NCI-H1105 treated with DMSO at 0.1 percent for 48 hours (cell line): Measurements from ENCODE around the gene CCBE1.

Source experiments
- DNase-seq: peaks from one replicate; lab custom pipeline; 2025; lab: John Stamatoyannopoulos, UW

The CCBE1 gene

DNA sequence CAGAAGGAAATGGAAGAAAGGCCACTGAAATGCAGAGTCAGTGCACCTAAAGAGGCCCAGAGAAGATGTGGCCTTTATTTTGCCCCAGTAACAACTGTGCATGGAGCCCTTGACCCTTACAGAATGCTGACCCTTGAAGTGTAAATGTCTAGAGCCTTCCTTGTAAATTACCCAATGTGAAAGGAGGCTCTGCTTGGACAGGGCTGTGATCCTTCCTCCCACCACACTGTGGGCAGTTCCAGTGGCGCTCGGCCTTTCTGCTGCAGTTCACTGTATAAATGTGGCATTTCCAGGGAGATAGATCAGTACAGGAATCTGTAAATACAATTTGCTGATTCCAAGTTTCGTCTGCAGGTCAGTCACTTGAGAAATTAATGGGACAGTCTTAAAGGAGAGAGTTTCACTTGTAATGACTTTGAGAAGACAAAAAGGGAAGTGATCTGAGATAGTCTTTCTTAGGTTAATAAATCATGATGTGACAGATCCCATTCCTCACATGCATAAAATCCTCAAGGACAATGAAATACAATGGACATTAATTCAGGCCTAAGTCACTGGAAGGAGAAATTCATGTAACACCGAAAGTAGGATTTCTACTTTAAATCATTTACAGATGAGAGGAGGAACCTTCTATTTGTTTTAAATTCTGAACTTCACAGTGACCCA lies 204.3 kb downstream of the CCBE1 start:
- DNase-seq = no peak

DNA sequence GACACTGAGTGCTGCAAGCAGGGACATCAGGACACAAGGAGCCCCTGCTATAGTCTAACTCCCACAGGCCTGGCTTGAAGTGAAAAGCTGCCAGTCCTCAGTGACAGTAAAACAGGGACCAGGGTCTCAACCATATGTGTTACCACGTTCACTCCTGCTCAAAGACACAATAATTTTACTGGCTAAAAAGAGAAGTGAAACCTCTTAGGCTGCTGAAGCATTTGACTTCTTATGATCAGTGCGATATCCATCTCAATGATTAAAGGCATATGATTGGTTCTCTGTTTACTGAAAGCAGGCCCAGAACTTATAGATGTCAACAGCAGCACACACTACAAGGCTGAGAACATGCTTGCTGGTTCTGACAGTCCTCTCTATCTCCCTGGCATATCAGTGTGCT lies 208.3 kb downstream of the CCBE1 start:
- DNase-seq = no peak

DNA sequence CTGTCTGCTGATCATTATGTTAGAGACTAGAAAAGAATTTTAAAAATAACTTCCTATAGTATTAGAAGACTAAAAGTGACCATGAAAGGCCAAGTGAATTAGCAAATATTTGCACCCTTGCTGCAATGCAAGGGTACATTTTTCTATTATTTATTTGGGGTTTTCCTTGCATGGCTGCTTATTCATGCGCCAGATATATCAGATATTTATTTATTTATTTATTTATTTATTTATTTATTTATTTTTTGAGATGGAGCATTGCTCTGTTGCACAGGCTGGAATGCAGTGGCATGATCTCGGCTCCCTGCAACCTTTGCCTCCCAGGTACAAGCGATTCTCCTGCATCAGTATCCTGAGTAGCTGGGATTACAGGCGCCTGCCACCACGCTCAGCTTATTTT lies 211.8 kb downstream of the CCBE1 start:
- no peak for DNase-seq

DNA sequence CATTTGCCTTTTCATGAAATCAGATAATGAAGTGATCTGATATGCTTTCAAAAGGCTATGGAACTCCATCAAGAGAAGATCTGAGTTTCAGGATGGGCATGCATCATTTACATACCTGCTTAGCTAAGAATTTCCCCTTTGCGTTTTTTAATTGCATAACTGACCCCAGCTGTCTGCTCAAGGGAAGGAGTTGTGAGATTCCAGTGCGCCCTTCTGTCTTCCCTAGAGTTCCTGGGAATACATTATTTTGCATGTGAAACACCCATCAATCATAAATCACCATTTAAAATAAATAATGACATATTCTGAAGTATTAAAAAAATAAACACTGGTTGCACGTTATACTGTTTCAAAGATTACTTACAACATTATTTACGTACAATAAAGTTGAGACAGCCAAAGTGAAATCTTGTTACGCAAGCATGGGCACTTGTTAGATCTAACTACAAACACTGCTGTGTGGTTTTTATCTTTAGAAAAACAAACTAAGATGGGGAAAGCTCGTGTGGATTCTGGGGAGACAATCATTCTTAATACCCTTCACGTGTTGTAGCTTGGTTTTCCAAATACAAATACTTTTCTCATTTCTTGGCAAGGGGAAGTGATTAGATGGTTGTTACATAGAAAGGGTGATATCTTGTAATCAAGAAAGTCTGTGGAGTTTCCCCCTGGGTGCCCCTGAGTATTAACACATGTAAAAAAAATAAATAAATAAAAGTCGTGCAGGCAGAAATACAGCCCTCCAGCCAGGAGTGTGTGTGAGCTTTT lies 212.5 kb downstream of the CCBE1 start:
- DNase-seq = no peak

DNA sequence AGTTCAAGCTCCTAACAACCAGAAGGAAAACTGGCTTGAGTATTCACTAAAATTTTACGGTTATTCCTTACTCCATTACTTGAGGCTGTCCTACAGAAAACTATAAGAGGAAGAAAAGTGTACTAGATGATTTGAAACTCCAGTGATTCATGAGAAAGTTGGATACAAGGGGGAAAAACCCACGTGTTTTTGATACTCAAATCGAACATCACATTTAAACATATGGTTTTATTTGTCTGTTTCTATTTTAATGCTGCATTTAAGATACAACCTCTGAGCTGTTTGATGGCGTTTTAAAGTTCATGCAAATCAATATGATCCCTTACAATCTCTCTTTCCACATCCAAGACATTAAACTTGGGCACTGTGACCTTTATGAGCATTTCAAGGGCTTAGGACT lies 213.1 kb downstream of the CCBE1 start:
- DNase-seq = no peak

DNA sequence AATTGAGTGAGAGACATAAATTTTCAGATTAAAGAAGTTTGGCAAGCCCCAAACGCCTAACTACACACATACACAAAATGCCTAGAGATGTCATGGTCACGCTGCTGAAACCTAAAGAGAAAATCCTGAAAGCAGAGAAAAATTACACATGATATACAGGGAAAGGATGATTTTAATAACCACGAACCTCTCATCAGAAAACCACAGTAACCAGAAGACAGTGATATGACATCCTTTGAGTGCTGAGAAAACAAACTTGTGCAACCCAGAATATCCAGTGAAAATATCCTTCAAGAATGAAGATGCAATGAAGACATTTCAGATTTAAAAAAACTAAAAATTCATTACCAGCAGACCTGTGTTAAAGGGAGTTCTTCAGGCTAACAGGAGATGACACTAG lies 215.8 kb downstream of the CCBE1 start:
- no peak for DNase-seq

DNA sequence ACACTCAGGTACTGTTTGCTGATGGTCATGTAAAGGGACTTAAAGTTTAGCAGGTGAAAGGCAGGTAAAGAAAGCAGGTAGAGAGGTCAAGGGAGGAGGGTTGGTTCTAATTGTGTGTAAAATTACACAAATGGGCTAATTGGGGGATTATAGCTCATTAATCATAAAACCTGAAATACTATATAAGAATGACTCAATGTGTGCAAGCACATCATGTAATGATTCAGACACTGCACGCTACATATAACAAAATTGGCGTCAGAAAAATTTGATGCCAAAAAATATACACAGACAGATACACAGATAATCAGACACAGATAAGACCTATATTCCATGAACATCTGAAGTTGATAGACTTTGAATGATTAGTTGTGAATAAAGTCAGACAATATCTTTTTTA lies 217.4 kb downstream of the CCBE1 start:
- DNase-seq = no peak

DNA sequence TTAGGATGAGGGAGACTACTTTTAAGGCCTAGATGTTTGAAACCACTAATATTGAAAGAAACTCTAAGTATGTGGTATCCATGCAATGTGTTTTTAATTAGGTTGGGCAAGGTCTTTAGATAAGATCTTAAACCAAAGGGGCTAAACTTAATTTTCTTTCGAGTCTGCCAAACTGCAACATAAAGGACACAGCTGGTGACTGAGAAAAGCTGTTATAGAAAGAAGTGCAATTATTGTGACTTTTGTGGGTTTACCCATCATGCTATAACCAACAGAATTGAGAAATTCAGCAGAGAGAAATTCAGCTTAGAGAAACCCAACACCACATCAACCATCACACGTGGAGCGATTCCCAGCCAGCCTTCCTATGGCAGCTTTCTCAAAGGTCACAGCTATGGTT lies 218.6 kb downstream of the CCBE1 start:
- DNase-seq = no peak

DNA sequence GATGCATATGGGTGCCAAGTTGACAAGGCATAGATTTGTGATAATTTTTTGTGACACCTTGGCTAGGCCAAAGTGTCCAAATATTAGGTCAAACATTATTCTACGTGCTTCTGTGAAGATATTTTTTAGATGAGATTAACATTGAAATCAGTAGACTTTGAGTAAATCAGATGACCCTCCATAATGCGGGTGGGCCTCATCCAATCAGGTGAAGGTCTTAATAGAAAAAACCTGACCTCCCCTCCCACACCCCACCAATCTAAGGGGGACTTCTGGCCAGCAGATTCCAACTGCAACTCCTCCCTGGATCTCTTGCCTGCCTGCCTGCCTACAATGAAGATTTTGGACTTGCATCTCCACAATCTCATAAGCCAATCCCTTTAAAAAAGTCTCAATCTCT lies 219.4 kb downstream of the CCBE1 start:
- DNase-seq = no peak

DNA sequence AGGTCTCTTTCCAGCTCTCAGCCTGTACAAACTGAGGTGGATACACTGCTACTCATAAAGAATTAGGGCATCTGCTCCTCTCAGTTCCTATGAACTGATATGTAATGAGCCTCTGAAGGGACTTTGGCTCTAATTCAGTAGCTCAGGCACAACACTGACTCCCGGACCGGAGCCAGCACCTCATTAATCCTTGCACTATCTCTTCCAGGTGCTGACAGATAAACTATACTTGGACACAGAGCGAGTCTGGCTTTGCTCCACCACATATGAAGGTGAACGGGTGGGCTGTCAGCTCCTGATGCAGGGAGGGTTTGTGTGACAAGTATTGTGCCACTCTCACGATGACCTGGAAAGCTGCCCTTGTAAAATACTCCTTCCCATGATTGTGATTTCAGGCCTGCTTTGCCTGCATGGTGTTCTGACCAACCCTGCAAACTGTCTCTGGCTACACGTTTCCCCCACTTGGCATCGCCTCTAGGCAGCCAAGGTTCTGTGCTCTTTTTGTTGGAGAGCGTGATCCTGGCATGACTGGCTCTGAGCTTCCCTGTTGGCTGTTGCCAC lies 226.6 kb downstream of the CCBE1 start:
- DNase-seq = peak; percentile 57

DNA sequence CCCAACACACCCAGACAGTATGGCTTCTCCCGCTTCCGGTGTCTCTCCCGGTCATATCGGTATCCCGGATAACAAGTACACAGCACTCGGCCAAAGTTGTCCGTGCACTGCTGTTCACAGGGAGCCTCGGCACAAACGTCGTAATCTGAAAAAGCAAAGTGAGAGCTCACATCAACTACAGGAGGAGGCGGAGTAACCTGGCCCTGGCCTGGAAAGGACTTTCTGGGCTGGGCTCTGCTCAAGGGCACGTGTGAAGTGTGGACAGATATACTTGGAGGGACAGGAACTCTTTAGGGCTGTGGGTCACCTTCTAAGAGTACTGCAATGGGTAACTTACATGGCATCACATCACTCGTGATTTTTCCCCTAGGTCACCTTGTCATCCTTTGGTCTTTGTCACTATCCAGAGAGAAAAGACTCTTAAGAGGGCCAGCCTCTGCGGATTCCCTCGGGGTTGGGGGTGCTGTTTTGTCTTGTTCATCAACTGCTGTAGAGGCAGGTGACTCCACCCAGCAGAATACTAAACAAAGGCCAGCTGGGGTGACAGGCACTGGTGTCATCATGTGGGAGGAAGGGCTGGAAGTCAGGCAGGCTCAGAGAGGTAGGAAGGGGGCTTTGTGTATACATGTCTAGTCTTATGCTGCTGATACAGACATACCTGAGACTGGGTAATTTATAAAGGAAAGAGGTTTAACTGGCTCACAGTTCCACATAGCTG lies 227.6 kb downstream of the CCBE1 start:
- no peak for DNase-seq

DNA sequence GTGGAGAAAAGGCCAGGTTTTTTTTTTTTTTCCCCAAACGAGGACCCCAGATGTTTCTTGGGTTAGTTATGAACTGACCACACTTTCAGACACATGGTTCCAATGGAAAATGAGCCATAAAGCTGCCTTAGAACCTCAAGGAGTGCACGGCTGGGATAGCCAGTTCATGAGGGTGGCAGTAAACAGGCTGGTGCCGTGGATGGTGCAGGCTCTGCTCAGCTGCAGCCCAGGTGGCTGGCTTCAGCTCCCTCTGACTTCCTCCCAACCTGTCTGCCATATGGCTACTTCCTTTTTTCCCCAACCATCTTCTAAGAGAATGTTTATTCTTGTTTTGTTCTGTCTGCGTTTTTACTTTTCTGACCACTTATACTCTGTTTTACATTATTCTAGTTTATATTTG lies 228.4 kb downstream of the CCBE1 start:
- no peak for DNase-seq

DNA sequence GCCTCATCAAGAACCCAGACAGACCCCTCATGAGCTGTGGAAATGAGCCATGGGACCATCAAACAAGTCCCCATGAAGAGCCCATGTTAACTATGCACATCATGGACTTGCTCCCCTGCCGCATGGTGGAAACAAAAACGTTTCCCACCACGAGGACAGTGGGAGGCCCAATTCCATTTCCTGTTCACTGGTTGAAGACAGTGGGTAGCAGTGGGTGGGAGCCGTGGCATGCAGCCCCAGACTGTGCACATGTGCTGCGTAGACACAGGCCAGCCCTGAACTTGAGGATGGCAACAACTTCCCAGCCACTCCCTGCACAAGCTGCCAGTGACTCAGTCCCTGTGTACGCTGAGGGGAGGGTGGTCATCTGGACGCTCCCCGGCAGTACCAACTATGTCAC lies 229.7 kb downstream of the CCBE1 start:
- no peak for DNase-seq

DNA sequence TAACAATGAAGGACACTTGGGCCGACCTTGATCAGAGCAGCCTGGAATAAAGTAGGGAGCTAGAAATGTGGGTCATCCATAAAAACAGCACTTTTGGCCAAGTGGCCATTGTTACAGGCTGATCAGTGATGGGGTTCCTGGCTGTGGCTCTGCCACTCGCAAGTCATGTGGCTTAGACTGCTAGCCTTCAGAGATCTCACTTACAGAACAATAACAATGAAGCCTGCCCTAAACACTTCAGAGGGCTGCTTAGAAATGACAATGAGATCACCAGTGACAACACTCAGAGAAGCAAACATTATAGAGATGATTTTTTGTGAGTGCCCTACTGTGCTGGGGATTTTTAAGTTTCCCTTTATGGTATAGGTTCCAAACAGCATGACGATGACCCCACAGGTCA lies 230.2 kb downstream of the CCBE1 start:
- DNase-seq = no peak

DNA sequence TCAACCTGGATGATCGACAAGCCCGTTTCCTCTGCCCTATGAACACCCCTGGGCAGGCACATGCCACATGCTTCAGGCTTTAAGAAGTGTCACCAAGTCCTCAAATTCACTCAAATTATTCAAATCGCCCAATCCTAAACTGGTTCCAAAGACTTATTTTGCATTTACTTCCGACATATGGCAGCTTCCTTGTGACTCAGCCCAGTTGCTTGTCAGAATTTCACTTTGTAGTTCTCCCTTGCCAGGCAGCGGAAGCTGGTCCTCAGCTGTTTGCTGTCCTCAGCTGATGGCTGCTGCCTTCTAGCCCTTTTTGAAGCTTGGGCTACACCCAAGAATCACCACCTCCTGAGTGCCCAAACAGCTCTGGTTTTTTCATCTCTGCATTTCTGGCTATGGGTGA lies 232.7 kb downstream of the CCBE1 start:
- no peak for DNase-seq

DNA sequence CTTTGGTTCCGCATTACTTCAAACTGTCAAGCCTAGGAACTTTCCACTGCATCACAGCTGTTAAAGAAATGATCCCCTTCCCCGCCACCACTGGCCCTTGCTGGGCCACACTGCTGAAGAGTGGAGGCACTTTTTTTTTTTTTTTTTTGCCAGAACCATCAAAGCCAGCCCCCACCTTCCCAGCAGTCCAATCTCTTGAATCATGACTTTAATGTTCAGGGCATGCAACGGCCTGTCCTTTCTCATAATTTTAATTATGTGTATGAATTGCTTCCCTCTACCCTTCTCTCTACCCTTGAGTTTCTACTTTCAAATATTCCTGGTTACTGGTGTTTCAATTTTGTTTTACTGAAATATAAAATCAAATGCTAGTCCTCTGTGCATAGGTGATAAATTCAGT lies 236.1 kb downstream of the CCBE1 start:
- DNase-seq = peak; percentile 79

DNA sequence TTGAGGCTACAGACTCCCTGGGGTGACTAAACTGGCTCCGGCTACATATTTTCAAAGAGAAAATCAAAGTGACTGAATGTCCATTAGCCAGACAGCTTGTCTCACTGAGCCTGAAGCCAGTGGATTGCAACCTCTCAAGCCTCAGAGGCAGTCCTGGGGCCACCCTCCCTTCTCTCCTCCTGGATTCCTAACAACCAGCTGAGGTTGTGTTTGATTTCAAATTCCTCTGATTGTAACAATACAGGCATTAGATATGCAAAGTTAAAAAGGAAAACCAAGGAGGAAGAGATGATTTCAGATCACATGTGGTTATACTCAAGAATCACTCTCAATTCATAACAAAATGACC lies 237.2 kb downstream of the CCBE1 start:
- no peak for DNase-seq

DNA sequence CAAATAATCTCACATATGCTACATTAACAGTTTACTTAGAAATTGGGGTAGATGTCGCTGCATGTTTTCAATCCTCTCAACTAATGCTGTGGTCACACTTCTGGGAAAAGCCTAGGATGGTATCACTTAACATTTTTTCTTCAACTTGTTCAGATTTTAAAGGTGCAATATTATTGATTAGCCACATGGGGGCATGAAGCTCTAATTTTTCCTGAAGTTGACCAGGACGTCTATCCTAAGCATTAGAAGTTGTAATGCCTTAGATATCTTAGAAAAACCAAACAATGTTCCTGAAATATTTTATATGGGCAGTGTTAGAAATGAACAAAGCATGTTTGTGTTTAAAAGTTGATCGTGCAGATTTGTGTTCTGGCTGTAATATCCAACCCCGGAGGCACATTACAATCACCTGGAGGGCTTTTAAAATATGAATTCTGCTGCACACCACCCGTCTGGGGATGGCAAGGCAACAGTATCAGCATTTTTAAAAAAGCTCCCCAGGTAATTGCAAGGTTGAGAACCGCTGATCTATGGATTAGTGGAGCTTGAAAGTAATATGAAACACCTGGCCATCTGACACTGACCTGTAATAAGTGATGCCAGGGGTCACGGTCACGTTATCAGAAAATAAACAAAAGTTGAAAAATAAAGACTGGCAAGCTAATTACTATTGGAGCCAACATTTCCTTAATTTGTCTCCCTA lies 237.7 kb downstream of the CCBE1 start:
- peak; percentile 68 for DNase-seq

DNA sequence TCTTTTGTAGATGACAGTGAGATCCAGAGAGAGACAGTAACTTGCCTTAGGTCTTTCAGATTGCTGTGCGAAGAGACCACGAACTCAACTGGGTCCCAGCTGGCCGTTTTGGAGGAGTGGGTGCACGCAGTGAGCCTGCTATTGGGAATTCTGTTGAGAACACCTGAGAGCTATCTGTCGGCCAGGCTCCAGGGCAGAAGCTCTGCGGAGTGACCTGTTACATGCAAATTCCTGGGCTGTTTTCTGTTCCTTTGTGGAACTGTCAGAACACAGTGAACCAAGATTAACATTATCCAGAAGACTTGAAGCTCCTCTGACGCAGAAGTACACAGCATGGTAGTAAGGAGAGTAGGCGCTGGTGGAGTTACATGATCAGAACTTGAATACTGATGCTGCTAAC lies 238.6 kb downstream of the CCBE1 start:
- DNase-seq = no peak

DNA sequence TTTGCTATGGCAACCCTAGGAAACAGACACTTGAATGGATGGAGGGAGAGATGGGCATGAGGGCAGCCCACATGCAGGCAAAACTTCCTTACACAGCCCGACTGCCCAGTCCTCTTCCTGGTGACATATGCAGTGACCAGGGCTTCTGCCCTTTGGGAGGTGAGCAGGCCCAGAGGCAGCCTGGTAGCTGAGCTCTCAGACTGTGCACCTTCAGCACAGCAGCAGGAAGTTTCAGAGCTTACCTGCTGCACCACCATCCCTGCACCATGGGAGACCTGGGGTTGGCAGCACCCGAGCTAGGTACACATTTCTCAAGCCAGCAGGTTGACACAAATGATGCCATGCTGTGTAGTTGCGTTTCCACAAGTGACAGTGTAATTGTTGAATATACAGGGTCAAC lies 240.6 kb downstream of the CCBE1 start:
- no peak for DNase-seq

DNA sequence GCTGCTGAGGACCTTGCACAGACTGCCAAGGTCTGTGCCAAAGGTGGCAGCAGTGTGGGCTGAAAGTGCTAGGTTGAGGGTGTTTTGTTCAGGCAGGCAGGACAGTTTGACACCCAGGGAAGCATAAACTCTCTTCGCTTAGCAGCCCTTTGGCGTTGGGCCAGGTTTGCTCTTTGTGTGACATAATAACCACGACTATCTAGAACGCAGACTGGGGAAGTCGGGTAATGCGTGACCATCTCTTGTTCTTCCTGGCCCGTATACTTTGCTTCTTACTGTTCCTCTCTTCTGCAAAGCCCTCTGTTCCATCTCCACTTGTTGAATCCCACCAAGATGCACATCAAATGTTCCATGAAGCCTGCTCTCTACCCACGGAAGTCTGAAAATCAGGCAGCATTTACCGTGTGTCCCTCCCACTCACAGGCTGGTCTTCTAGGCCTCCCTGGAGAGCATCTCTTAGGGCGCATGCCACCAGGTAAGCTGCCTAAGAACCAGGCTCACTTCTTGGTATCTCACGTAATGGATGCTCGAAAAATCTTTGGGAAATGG lies 241.4 kb downstream of the CCBE1 start:
- peak; percentile 81 for DNase-seq
